Left ventricle myocardium inferior (tissue), 1 donor: ENCODE data around the gene COMT. TPM values are rescaled to one million over a fixed set of nuclear protein-coding genes. Genes with fewer than 3 reads are reported as not detected.
"Not testable (repeated sequence)": the region's sequence is repeated elsewhere in the genome, so short reads cannot be mapped to it uniquely, and the experiment has no call there.

Experiments used
- DNase-seq: peaks from one replicate; pipeline ENCODE4 v3.0.0-alpha.2; 2020
- H3K27ac ChIP-seq: fragments of 200-600 bp; replicated peaks from 2 replicates; pipeline ENCODE4 v1.8.0; 2021
- H3K27me3 ChIP-seq: fragments of 200-600 bp; 2 replicates; pipeline ENCODE4 v1.8.0; 2021; ENCODE audit warnings: low read depth
- H3K36me3 ChIP-seq: fragments of 200-600 bp; 2 replicates; pipeline ENCODE4 v1.8.0; 2021
- H3K4me1 ChIP-seq: fragments of 200-600 bp; 2 replicates; pipeline ENCODE4 v1.8.0; 2021
- H3K4me3 ChIP-seq: fragments of 200-600 bp; 2 replicates; pipeline ENCODE4 v1.8.0; 2021; ENCODE audit warnings: mild to moderate bottlenecking, moderate library complexity
- H3K9me3 ChIP-seq: fragments of 200-600 bp; replicated peaks from 2 replicates; pipeline ENCODE4 v1.8.0; 2021
- CTCF ChIP-seq: fragments of 200-600 bp; IDR thresholded peaks from 2 replicates; pipeline ENCODE4 v1.8.0; 2021; ENCODE audit warnings: antibody characterized with exemption, mild to moderate bottlenecking, borderline replicate concordance
- intact Hi-C: fragments of 100-400 bp; cut with micrococcal nuclease; formaldehyde crosslinking; loops from one replicate; pipeline ENCODE4 v1.11.0; 2022
- total RNA-seq: library from RNA; stranded (reverse); fragmentation: NEBNext Ultra II Directional; extraction: Animal tissue kit (Norgen Biotek cat#: 25700); gene quantifications from one replicate; pipeline ENCODE4 v1.2.1, GENCODE V29; 2021
- donor health status: DM: no; HTN: yes; CAD: no; lungs with severe emphysema.

The COMT gene
- total RNA-seq, 1 donor from 2014 or later, result 81.5 TPM

- Histone ChIP-seq H3K4me3 (no peak overlapping the region), H3K9me3 (no peaks in the 10 kb centered on the region)
- intact Hi-C loops, result no loop called here
Measured at GRCh38 chr22:19921544-19922081, 20.0 kb upstream of the COMT start.

GRCh38 chr22:19923914-19924513 lies 17.6 kb upstream of the COMT start:
- H3K36me3 ChIP-seq, result no peaks in the 10 kb centered on the region
- H3K4me3 ChIP-seq, result no peak overlapping the region
- H3K9me3 ChIP-seq, result no peaks in the 10 kb centered on the region
- no peaks in the 10 kb centered on the region for H3K27me3 ChIP-seq
- H3K27ac ChIP-seq, result no peak overlapping the region
- TF ChIP-seq CTCF, result no peak
- no peak for DNase-seq
- H3K4me1 ChIP-seq, result no peaks in the 10 kb centered on the region
- intact Hi-C loops, result no loop called here

More at GRCh38 chr22:19921544-19922081, 20.0 kb upstream of the COMT start:
- H3K4me1 ChIP-seq, result no peaks in the 10 kb centered on the region
- H3K27ac ChIP-seq, result no peak overlapping the region
- H3K27me3 ChIP-seq, result no peaks in the 10 kb centered on the region
- TF ChIP-seq CTCF, result no peak
- peaks cover 23% of the 10 kb centered on the region for H3K36me3 ChIP-seq
- DNase-seq, result no peak

GRCh38 chr22:19926028-19926427 lies 15.5 kb upstream of the COMT start:
- H3K36me3 ChIP-seq, H3K27ac ChIP-seq, H3K9me3 ChIP-seq, intact Hi-C loops, DNase-seq, H3K27me3 ChIP-seq, H3K4me3 ChIP-seq, H3K4me1 ChIP-seq: not testable (repeated sequence)

- Histone ChIP-seq H3K4me3 (no peak overlapping the region), H3K27ac (no peak overlapping the region), H3K9me3 (no peaks in the 10 kb centered on the region), H3K36me3 (peaks cover 5% of the 10 kb centered on the region), H3K27me3 (no peaks in the 10 kb centered on the region), H3K4me1 (no peaks in the 10 kb centered on the region)
- TF ChIP-seq CTCF, result no peak
- intact Hi-C loops, result no loop called here
- no peak for DNase-seq
Measured at GRCh38 chr22:19927696-19928095, 13.9 kb upstream of the COMT start.

- intact Hi-C loops, result no loop called here
- TF ChIP-seq CTCF, result no peak
- Histone ChIP-seq H3K27ac (no peak overlapping the region), H3K4me1 (no peaks in the 10 kb centered on the region), H3K9me3 (no peaks in the 10 kb centered on the region), H3K27me3 (no peaks in the 10 kb centered on the region), H3K4me3 (no peak overlapping the region), H3K36me3 (peaks cover 5% of the 10 kb centered on the region)
- no peak for DNase-seq
Measured at GRCh38 chr22:19928207-19928606, 13.4 kb upstream of the COMT start.
